Coronary artery (tissue), 2 donors: ENCODE results near the gene FBL.
"Not testable (repeated sequence)": the region's sequence is repeated elsewhere in the genome, so short reads cannot be mapped to it uniquely, and the experiment has no call there.

ENCODE experiments used
- DNase-seq: peaks from one replicate; pipeline ENCODE4 v3.0.0-alpha.2; 2017; ENCODE audit warnings: low spot score
- H3K27ac ChIP-seq, 2 donors: fragments of 200-600 bp; sonication (generic); one replicate each; pipeline ENCODE4 v1.5.1; 2016 to 2019
- H3K4me3 ChIP-seq: fragments of 200-600 bp; sonication (generic); 2 replicates; pipeline ENCODE4 v1.5.1; 2016; ENCODE audit warnings: mild to moderate bottlenecking, moderate library complexity
- CTCF ChIP-seq: fragments of 200-600 bp; sonication (generic); IDR thresholded peaks from one replicate; pipeline ENCODE4 v1.5.1; 2019; ENCODE audit warnings: antibody characterized with exemption

FBL gene

GRCh38 chr19:39880241-39880640, 34.1 kb upstream of the FBL start:
- not testable (repeated sequence) for H3K4me3 ChIP-seq, DNase-seq, H3K27ac ChIP-seq

- DNase-seq, H3K27ac ChIP-seq, H3K4me3 ChIP-seq: not testable (repeated sequence)
Observed at GRCh38 chr19:39879796-39880195, 33.6 kb upstream of the FBL start.

- not testable (repeated sequence) for H3K27ac ChIP-seq, H3K4me3 ChIP-seq, DNase-seq
Observed at GRCh38 chr19:39878866-39879265, 32.7 kb upstream of the FBL start.

GRCh38 chr19:39878398-39878797, 32.2 kb upstream of the FBL start:
- TF ChIP-seq CTCF = no peak
- Histone ChIP-seq H3K4me3 (no peak overlapping the region), H3K27ac (no peak overlapping the region)
- no peak for DNase-seq

- H3K27ac ChIP-seq, H3K4me3 ChIP-seq, DNase-seq: not testable (repeated sequence)
Observed at GRCh38 chr19:39877982-39878381, 31.8 kb upstream of the FBL start.

- DNase-seq, H3K4me3 ChIP-seq, H3K27ac ChIP-seq: not testable (repeated sequence)
Observed at GRCh38 chr19:39877488-39877887, 31.3 kb upstream of the FBL start.

- not testable (repeated sequence) for DNase-seq, H3K27ac ChIP-seq, H3K4me3 ChIP-seq
Observed at GRCh38 chr19:39876486-39876885, 30.3 kb upstream of the FBL start.

- not testable (repeated sequence) for H3K27ac ChIP-seq, DNase-seq, H3K4me3 ChIP-seq
Observed at GRCh38 chr19:39875401-39875864, 29.3 kb upstream of the FBL start.

GRCh38 chr19:39874404-39874803, 28.2 kb upstream of the FBL start:
- Histone ChIP-seq H3K4me3 (no peak overlapping the region), H3K27ac (no peak overlapping the region)
- no peak for DNase-seq
- no peak for TF ChIP-seq CTCF

GRCh38 chr19:39873385-39873784, 27.2 kb upstream of the FBL start:
- no peak for TF ChIP-seq CTCF
- no peak for DNase-seq
- no peak overlapping the region for H3K27ac ChIP-seq
- H3K4me3 ChIP-seq = no peak overlapping the region

- DNase-seq = no peak
- Histone ChIP-seq H3K4me3 (no peak overlapping the region), H3K27ac (no peak overlapping the region)
- TF ChIP-seq CTCF = no peak
Observed at GRCh38 chr19:39871886-39872866, 26.0 kb upstream of the FBL start.
